IMR-90 (cell line): ENCODE measurements around the gene ASPHD2. TPM values are rescaled to one million over a fixed set of nuclear protein-coding genes. Genes with fewer than 3 reads are reported as not detected.

Source experiments
- ATAC-seq: fragments of 200-7000 bp; cut with Tn5 transposase; 2 replicates; pipeline ENCODE4 v1.9.1; 2020; ENCODE audit warnings: low read depth, mild to moderate bottlenecking, moderate library complexity
- BruUV-seq: library from RNA; stranded (reverse); fragments of 400-500 nt; replicated peaks from 2 replicates; lab custom pipeline; 2021; lab: Mats Ljungman, UMichigan
- CTCF ChIA-PET: fragments of 300-600 bp; formaldehyde crosslinking; extraction: SDS; loops from one replicate; lab custom pipeline; 2021; ENCODE audit warnings: antibody characterized with exemption; lab: Yijun Ruan, JAX
- POLR2A ChIA-PET: fragments of 300-600 bp; sonication (Branson Sonifier 250); formaldehyde crosslinking; loops from one replicate; lab custom pipeline; 2022; ENCODE audit warnings: antibody characterized with exemption; ENCODE audit not compliant: unreplicated experiment; lab: Charles Lee
- DNase-seq: peaks from one replicate; pipeline ENCODE4 v3.0.0; 2013
- H2AFZ ChIP-seq: replicated peaks from 2 replicates; pipeline ENCODE3; 2013; ENCODE audit warnings: low read length, mild to moderate bottlenecking; ENCODE audit not compliant: poor library complexity
- H2AK5ac ChIP-seq: 2 replicates; pipeline ENCODE4 v1.6.1; 2013; ENCODE audit warnings: low read depth, low read length, inconsistent platforms
- H2AK9ac ChIP-seq: replicated peaks from 2 replicates; pipeline ENCODE3; 2013; ENCODE audit warnings: mild to moderate bottlenecking, low read depth, low read length, moderate library complexity; ENCODE audit not compliant: poor library complexity
- H2BK120ac ChIP-seq: 2 replicates; pipeline ENCODE4 v1.6.1; 2013; ENCODE audit warnings: low read depth, low read length, inconsistent platforms
- H2BK15ac ChIP-seq: 3 replicates; pipeline ENCODE4 v1.6.1; 2013; ENCODE audit warnings: low read depth, low read length, inconsistent platforms
- H2BK20ac ChIP-seq: 2 replicates; pipeline ENCODE4 v1.6.1; 2013; ENCODE audit warnings: low read depth, mild to moderate bottlenecking, inconsistent platforms, low read length, moderate library complexity
- H2BK5ac ChIP-seq: 2 replicates; pipeline ENCODE4 v1.6.1; 2013; ENCODE audit warnings: mild to moderate bottlenecking, low read depth, low read length, inconsistent platforms; ENCODE audit not compliant: poor library complexity, severe bottlenecking
- H3K14ac ChIP-seq: replicated peaks from 2 replicates; pipeline ENCODE4 v1.6.1; 2013; ENCODE audit warnings: low read depth, low read length, inconsistent platforms
- H3K18ac ChIP-seq: 2 replicates; pipeline ENCODE4 v1.6.1; 2013; ENCODE audit warnings: low read depth, low read length, control low read depth
- H3K23ac ChIP-seq: 2 replicates; pipeline ENCODE4 v1.6.1; 2013; ENCODE audit warnings: low read depth, low read length, inconsistent platforms
- H3K27ac ChIP-seq: 2 replicates; pipeline ENCODE4 v1.5.1; 2013; ENCODE audit warnings: mild to moderate bottlenecking, control low read depth, low read length; ENCODE audit not compliant: insufficient read depth
- H3K27me3 ChIP-seq: 2 replicates; pipeline ENCODE4 v1.6.1; 2013; ENCODE audit warnings: low read length; ENCODE audit not compliant: control insufficient read depth, insufficient read depth
- H3K36me3 ChIP-seq: 2 replicates; pipeline ENCODE4 v1.6.1; 2013; ENCODE audit warnings: low read length, mixed read lengths; ENCODE audit not compliant: control insufficient read depth, insufficient read depth
- H3K4ac ChIP-seq: 2 replicates; pipeline ENCODE4 v1.6.1; 2013; ENCODE audit warnings: low read depth, low read length, inconsistent platforms
- H3K4me1 ChIP-seq: 2 replicates; pipeline ENCODE4 v1.6.1; 2013; ENCODE audit warnings: low read length, mixed read lengths; ENCODE audit not compliant: control insufficient read depth, insufficient read depth
- H3K4me2 ChIP-seq: 2 replicates; pipeline ENCODE4 v1.6.1; 2013; ENCODE audit warnings: low read depth, mild to moderate bottlenecking, control low read depth, low read length, moderate library complexity
- H3K4me3 ChIP-seq: 2 replicates; pipeline ENCODE4 v1.5.1; 2013; ENCODE audit warnings: low read depth, mild to moderate bottlenecking, control low read depth, low read length, moderate library complexity; ENCODE audit not compliant: insufficient read depth
- H3K56ac ChIP-seq: 2 replicates; pipeline ENCODE4 v1.6.1; 2013; ENCODE audit warnings: low read length, inconsistent platforms; ENCODE audit not compliant: insufficient read depth; ENCODE audit errors: extremely low read depth
- H3K79me1 ChIP-seq, 2 experiments: 2 replicates each; pipeline ENCODE4 v1.6.1; 2013; ENCODE audit warnings: low read length in 2 of 2, inconsistent platforms in 1 of 2, low read depth in 1 of 2
- H3K9ac ChIP-seq: 2 replicates; pipeline ENCODE4 v1.6.1; 2013; ENCODE audit warnings: low read depth, low read length, control low read depth
- H3K9me1 ChIP-seq: 2 replicates; pipeline ENCODE4 v1.6.1; 2013; ENCODE audit warnings: low read length, inconsistent platforms; ENCODE audit not compliant: insufficient read depth
- H3K9me3 ChIP-seq: 2 replicates; pipeline ENCODE4 v1.6.1; 2013; ENCODE audit warnings: low read length; ENCODE audit not compliant: control insufficient read depth, insufficient read depth
- H4K20me1 ChIP-seq: 2 replicates; pipeline ENCODE4 v1.6.1; 2013; ENCODE audit warnings: low read length, inconsistent platforms; ENCODE audit not compliant: insufficient read depth
- H4K5ac ChIP-seq: 2 replicates; pipeline ENCODE4 v1.6.1; 2013; ENCODE audit warnings: mild to moderate bottlenecking, low read depth, low read length, control low read depth
- H4K8ac ChIP-seq, 2 experiments: 2 replicates each; pipeline ENCODE4 v1.6.1; 2013; ENCODE audit warnings: low read depth in 2 of 2, low read length in 2 of 2, control low read depth in 1 of 2, inconsistent platforms in 1 of 2
- H4K91ac ChIP-seq: 2 replicates; pipeline ENCODE4 v1.6.1; 2013; ENCODE audit warnings: low read depth, low read length, inconsistent platforms; ENCODE audit not compliant: insufficient read depth
- CHD1 ChIP-seq: IDR thresholded peaks from 2 replicates; pipeline ENCODE4 v1.6.1; 2012; ENCODE audit warnings: low read depth, low read length, improper control_type of control experiment
- CTCF ChIP-seq: conservative IDR thresholded peaks from 2 replicates; pipeline ENCODE4 v1.5.1; 2012; ENCODE audit warnings: mild to moderate bottlenecking, low read depth, low read length, improper control_type of control experiment
- FOS ChIP-seq: fragments of 150-350 bp; IDR thresholded peaks from 2 replicates; pipeline ENCODE4 v1.6.1; 2016; ENCODE audit warnings: low read depth, low read length
- MAZ ChIP-seq: IDR thresholded peaks from 2 replicates; pipeline ENCODE4 v1.6.1; 2012; ENCODE audit warnings: low read depth, mild to moderate bottlenecking, low read length, improper control_type of control experiment, moderate library complexity, borderline replicate concordance
- MXI1 ChIP-seq: IDR thresholded peaks from 2 replicates; pipeline ENCODE4 v1.6.1; 2012; ENCODE audit warnings: low read depth, mild to moderate bottlenecking, low read length, moderate library complexity, borderline replicate concordance
- RAD21 ChIP-seq: IDR thresholded peaks from 2 replicates; pipeline ENCODE4 v1.6.1; 2012; ENCODE audit warnings: low read length, improper control_type of control experiment
- RFX5 ChIP-seq: IDR thresholded peaks from 2 replicates; pipeline ENCODE4 v1.8.0; 2012; ENCODE audit warnings: low read depth, mild to moderate bottlenecking, low read length, moderate library complexity
- SMC3 ChIP-seq: fragments of 150-350 bp; IDR thresholded peaks from 2 replicates; pipeline ENCODE4 v1.6.1; 2016; ENCODE audit warnings: low read depth, mild to moderate bottlenecking, antibody characterized with exemption, low read length, moderate library complexity
- whole genome bisulfite sequencing, 2 experiments: methylation state at CpG; one replicate each; pipeline versions ENCODE4 v1.1.5 to v1.1.7; 2013; ENCODE audit warnings: missing lambda C conversion rate in 2 of 2; ENCODE audit not compliant: insufficient read length in 1 of 2; ENCODE audit errors: extremely low coverage in 2 of 2; 5-methylcytosine and 5-hydroxymethylcytosine counted together
- dilution Hi-C: fragments of 300-500 bp; cut with HindIII; formaldehyde crosslinking; loops from one replicate; pipeline ENCODE4 v1.14.3; 2018; ENCODE audit warnings: low sequenced_read_pairs; ENCODE audit not compliant: unreplicated experiment
- in situ Hi-C: fragments of 300-500 bp; cut with MboI; formaldehyde crosslinking; loops from 3 replicates; pipeline ENCODE4 v1.14.3; 2019; ENCODE audit warnings: low sequenced_read_pairs, inconsistent platforms, mixed read lengths
- intact Hi-C: fragments of 100-400 bp; cut with micrococcal nuclease; formaldehyde crosslinking; loops from 2 replicates; pipeline ENCODE4 v1.10.0; 2022
- polyA plus RNA-seq, 3 experiments: library from polyadenylated mRNA; depleted of rRNA; stranded (reverse); fragments of >200 nt; gene quantifications; 2 replicates each; pipeline ENCODE4 v1.2.3, GENCODE V29; 2012; ENCODE audit warnings: low replicate concordance in 1 of 3
- total RNA-seq: library from RNA; depleted of rRNA; stranded (reverse); fragments of >200 nt; gene quantifications from 2 replicates; pipeline ENCODE4 v1.2.3, GENCODE V29; 2012

The ASPHD2 gene
- total and polyA plus RNA-seq, 2 of the 4 experiments (the other 2 are of a cell fraction) = 1.3 to 1.4 TPM

DNA sequence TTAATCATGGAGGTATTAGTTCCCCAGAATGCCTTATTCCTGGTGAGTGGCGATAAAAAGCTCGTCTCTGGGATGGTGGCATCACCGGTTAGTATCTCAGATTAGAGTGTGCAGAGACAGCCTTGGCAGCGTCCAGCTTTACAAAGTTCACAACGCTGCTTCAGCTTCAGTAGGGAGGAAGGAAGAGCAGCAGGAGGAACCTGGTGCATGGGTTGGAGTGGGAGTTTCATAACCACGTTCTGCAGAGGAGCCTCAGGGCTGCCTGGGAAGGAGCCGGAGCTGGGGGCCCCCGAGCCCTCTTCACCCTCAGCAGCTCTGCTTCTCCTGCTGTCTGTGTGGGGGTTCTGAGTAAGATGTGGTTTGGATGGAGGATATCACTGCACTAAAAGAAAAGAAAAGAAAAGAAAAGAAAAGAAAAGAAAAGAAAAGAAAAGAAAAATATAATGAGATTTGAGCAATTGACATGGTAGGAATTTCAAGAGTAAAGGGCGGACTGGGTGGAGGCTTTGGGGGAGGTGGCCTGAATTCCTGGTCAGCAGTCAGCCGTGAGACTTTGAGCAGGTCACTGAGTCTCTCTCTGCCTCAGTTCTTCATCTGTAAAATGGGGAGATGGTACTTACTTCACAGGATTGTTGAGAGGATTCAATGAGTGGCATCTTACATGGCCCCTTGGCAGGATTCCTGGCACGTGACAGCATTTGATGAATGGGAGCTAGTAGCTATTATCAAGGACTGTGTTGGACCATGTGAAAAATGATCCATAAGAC, 6.5 kb downstream of the ASPHD2 start:
- no peak overlapping the region for H2AK5ac ChIP-seq
- ATAC-seq (no peak), DNase-seq (no peak)
- no peak overlapping the region for H3K23ac ChIP-seq
- no peak overlapping the region for H2BK5ac ChIP-seq
- no peak overlapping the region for H3K14ac ChIP-seq
- CTCF ChIA-PET = no interaction called here
- H3K9me3 ChIP-seq = no peaks in the 10 kb centered on the region
- no peak overlapping the region for H3K18ac ChIP-seq
- intact Hi-C loops = no loop called here
- WGBS, 2 experiments = 100% methylated on average over 1 of the region's 11 CpGs; no CpG with 5 or more reads in 1 of the 2 experiments
- no peak overlapping the region for H2BK15ac ChIP-seq
- POLR2A ChIA-PET = no interaction called here
- H3K36me3 ChIP-seq = no peaks in the 10 kb centered on the region; the same call in 1 of the 2 replicates
- no peak overlapping the region for H3K4me2 ChIP-seq
- H4K91ac ChIP-seq = no peak overlapping the region
- H3K27ac ChIP-seq = no peak overlapping the region
- no peaks in the 10 kb centered on the region for H3K79me1 ChIP-seq
- no peak overlapping the region for H3K4me3 ChIP-seq
- no peak overlapping the region for H2AK9ac ChIP-seq
- H4K5ac ChIP-seq = no peak overlapping the region
- no peak overlapping the region for H4K8ac ChIP-seq
- no peak overlapping the region for H3K9ac ChIP-seq
- no peak overlapping the region for H3K4ac ChIP-seq
- no peak overlapping the region for H2AFZ ChIP-seq
- H3K9me1 ChIP-seq = no peaks in the 10 kb centered on the region
- BruUV-seq = no TSS peak
- no peaks in the 10 kb centered on the region for H3K4me1 ChIP-seq
- no peak overlapping the region for H2BK120ac ChIP-seq
- H2BK20ac ChIP-seq = no peak overlapping the region
- H3K27me3 ChIP-seq = peaks cover 7% of the 10 kb centered on the region; the same call in 1 of the 2 replicates
- dilution Hi-C loops = no loop called here
- no peak for TF ChIP-seq MAZ
- no peak for TF ChIP-seq CHD1
- no peak for TF ChIP-seq RFX5
- TF ChIP-seq FOS = no peak
- TF ChIP-seq RAD21 = no peak
- TF ChIP-seq SMC3 = no peak
- TF ChIP-seq CTCF = no peak
- no peak for TF ChIP-seq MXI1
- H4K20me1 ChIP-seq = no peaks in the 10 kb centered on the region
- in situ Hi-C loops = no loop called here
- H3K56ac ChIP-seq = no peak overlapping the region
